GM13976 (cell line): ENCODE measurements around the gene LRGUK.

ENCODE experiments used
- DNase-seq: peaks from one replicate; pipeline ENCODE4 v3.0.0; 2012; ENCODE audit warnings: low spot score
- in situ Hi-C: fragments of 300-500 bp; cut with MboI; formaldehyde crosslinking; loops from one replicate; pipeline ENCODE4 v1.12.0; 2022; ENCODE audit warnings: low sequenced_read_pairs, mixed read lengths, inconsistent platforms; ENCODE audit not compliant: unreplicated experiment
- TF ChIP-seq, protein P1 (sequence below): IDR thresholded peaks from 2 replicates; pipeline ENCODE4 v1.5.1; 2012; ENCODE audit warnings: borderline replicate concordance, mild to moderate bottlenecking; ENCODE audit not compliant: insufficient read depth; ENCODE audit errors: extremely low read depth, missing control alignments, control extremely low read depth

The LRGUK gene

DNA sequence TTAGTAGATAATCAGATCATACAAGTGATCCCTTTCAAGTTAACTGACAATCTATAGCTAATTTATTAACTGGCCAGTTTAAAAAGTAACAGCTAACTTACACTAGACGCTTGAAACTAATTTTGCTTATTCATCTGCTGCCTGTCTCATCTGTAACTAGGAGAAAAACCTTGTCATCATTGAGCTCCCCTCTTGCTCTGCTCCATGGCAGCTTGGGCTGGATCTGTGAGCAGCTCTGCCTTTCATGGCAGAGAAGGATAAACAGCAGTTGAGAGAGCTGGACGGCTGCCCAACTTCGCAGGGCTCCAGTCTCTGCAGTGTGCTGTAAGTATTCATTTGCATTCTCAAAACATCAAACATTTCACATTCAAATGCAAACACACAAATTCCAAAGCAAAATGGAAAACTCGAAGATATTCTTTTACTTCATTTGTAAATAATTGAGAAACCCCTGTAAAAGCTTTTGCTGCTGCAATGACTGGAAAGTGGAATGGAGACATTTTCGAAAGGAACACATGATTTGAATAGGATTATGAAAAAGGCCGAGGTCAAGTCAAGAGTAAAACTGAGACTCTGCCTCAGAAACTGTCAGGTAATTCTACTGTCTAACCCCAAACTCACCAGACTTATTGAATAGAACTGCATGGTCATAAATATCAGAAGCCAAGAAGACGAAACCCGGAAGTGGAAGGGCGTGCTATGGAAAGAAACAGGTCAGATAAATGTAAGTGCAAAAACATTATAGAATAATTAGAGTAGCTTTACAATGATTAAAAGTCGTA lies 172.0 kb downstream of the LRGUK start:
- in situ Hi-C loops = no loop called here
- DNase-seq = no peak
- TF ChIP-seq, protein P1, sequence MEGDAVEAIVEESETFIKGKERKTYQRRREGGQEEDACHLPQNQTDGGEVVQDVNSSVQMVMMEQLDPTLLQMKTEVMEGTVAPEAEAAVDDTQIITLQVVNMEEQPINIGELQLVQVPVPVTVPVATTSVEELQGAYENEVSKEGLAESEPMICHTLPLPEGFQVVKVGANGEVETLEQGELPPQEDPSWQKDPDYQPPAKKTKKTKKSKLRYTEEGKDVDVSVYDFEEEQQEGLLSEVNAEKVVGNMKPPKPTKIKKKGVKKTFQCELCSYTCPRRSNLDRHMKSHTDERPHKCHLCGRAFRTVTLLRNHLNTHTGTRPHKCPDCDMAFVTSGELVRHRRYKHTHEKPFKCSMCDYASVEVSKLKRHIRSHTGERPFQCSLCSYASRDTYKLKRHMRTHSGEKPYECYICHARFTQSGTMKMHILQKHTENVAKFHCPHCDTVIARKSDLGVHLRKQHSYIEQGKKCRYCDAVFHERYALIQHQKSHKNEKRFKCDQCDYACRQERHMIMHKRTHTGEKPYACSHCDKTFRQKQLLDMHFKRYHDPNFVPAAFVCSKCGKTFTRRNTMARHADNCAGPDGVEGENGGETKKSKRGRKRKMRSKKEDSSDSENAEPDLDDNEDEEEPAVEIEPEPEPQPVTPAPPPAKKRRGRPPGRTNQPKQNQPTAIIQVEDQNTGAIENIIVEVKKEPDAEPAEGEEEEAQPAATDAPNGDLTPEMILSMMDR = no peak

DNA sequence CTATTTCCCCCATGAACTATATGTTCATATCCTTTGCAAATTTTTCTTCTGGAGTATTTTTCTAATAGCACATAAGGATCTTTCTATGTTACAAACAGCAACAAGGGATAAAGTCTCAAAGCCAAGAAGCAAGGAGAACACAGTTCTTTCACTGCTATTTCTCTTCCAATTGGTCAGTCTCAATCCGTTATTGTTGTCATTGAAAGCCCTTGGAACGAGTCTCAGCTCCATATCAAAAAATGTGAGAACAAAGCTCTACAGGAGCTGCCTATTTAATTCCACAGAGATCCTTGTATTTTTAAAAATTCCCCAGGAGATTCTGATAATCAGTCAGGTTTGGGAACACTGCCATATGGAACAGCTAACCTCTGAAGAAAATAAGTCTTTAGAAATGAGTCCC lies 173.8 kb downstream of the LRGUK start:
- no peak for DNase-seq
- in situ Hi-C loops = no loop called here
- TF ChIP-seq, protein P1 = no peak

DNA sequence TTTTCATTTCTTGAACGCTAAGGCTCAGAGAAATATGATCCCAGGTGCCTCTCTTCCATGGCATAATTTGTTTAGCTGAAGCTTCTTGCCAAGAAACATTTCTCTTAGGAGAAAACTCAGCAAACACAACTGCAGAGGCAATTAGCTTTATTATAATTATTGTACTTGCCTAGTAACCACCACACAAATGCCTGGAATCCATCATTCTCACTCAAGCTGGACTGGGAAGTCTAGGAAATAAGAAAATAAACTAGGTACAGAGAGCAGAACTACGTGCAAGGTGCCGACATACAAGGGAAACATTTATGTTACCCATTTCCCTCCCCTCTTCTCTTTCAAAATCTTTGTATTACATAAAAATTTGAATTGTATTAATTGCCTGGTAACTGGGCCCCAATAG lies 174.5 kb downstream of the LRGUK start:
- in situ Hi-C loops = no loop called here
- TF ChIP-seq, protein P1 = no peak
- no peak for DNase-seq

DNA sequence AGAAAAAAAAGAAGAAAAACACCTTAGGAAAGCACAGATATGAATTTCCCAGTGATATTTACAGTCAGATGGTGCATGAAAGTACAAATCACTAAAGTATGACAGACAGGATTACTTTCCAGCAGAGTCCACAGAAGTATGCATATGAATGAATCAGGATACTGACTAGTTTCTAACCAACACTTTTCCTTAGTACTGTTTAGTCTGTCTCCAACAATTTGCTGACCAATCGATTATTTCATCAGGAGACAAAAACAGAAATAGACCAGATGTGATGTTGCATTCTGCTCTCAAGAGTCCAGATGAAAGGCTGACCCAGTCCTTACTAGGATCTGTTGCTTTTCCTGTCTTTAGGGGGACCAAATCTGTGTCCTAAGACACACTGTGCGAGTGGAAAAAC lies 175.0 kb downstream of the LRGUK start:
- in situ Hi-C loops = no loop called here
- DNase-seq = no peak
- TF ChIP-seq, protein P1 = no peak

DNA sequence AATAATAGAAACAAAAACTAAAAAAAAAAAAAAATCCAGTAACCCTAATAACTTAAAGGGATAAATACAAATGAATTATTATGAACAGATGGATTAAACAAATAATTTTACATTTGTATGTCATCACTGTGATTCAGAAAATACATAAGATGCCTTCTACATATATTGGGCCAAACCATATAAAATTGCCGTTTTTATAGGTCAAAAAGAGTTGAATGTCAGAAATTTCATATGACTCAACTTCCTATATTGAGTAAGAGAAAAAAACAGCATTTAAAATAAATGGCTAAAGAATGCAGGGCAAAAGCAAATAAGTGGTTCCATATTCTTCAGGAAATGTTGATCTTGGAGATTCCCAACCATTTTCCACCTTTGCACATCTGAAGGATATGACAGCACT lies 180.2 kb downstream of the LRGUK start:
- TF ChIP-seq, protein P1 = no peak
- in situ Hi-C loops = no loop called here
- no peak for DNase-seq

DNA sequence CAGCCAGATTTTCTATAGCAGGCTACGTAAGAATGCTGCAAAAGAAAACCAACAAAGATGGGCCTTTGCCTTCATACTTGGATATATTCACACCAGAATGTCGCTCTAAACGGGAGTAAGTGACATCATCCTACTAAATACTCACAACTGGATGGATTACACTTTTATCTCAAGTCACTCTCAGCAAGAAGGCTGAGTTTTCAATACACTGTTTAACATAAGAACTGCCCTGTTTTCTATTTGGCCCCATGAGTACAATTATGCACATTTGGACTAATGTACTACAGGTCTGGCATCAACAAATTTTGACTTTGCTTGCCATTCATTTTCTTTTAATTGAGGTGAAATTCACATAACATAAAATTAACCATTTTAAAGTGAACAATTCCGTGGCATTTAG lies 181.4 kb downstream of the LRGUK start:
- in situ Hi-C loops = no loop called here
- DNase-seq = no peak
- TF ChIP-seq, protein P1 = no peak
